H9 (cell line): ENCODE data around the gene KDM4C. TPM values are rescaled to one million over a fixed set of nuclear protein-coding genes. Genes with fewer than 3 reads are reported as not detected.

Experiments used
- DNase-seq: peaks from one replicate; pipeline ENCODE4 v3.0.0-alpha.2; 2017
- H2AFZ ChIP-seq: one replicate; pipeline ENCODE4 v1.6.1; 2013; ENCODE audit warnings: mild to moderate bottlenecking, low read length, control low read depth, moderate library complexity
- H2AK5ac ChIP-seq: 2 replicates; pipeline ENCODE4 v1.6.1; 2013; ENCODE audit warnings: low read length, control low read depth, mixed read lengths; ENCODE audit not compliant: insufficient read length
- H2BK120ac ChIP-seq: one replicate; pipeline ENCODE4 v1.6.1; 2013; ENCODE audit warnings: low read depth, mild to moderate bottlenecking, low read length, control low read depth, inconsistent platforms; ENCODE audit not compliant: poor library complexity, severe bottlenecking
- H2BK12ac ChIP-seq: 2 replicates; pipeline ENCODE4 v1.6.1; 2013; ENCODE audit warnings: low read length, control low read depth, mixed read lengths, low read depth; ENCODE audit not compliant: insufficient read length
- H2BK15ac ChIP-seq: 2 replicates; pipeline ENCODE4 v1.6.1; 2013; ENCODE audit warnings: low read depth, low read length, control low read depth
- H2BK20ac ChIP-seq: one replicate; pipeline ENCODE4 v1.6.1; 2013; ENCODE audit warnings: low read depth, mild to moderate bottlenecking, low read length, control low read depth, inconsistent platforms; ENCODE audit not compliant: poor library complexity, severe bottlenecking
- H2BK5ac ChIP-seq: 2 replicates; pipeline ENCODE4 v1.6.1; 2013; ENCODE audit warnings: low read length, control low read depth, mixed read lengths; ENCODE audit not compliant: insufficient read length
- H3K14ac ChIP-seq: 2 replicates; pipeline ENCODE4 v1.6.1; 2013; ENCODE audit warnings: low read length, control low read depth; ENCODE audit not compliant: insufficient read depth
- H3K18ac ChIP-seq: 2 replicates; pipeline ENCODE4 v1.6.1; 2013; ENCODE audit warnings: low read depth, mild to moderate bottlenecking, mixed read lengths, low read length, control low read depth; ENCODE audit not compliant: insufficient read length
- H3K23ac ChIP-seq: 2 replicates; pipeline ENCODE4 v1.6.1; 2013; ENCODE audit warnings: low read length, control low read depth, mixed read lengths, low read depth; ENCODE audit not compliant: insufficient read length
- H3K23me2 ChIP-seq: 2 replicates; pipeline ENCODE4 v1.6.1; 2013; ENCODE audit warnings: low read depth, mild to moderate bottlenecking, mixed read lengths, low read length, control low read depth; ENCODE audit not compliant: insufficient read length, poor library complexity, severe bottlenecking
- H3K27ac ChIP-seq: 2 replicates; pipeline ENCODE4 v1.5.1; 2013; ENCODE audit warnings: low read length, control low read depth, mixed read lengths, low read depth; ENCODE audit not compliant: insufficient read length
- H3K27me3 ChIP-seq: 2 replicates; pipeline ENCODE4 v1.6.1; 2013; ENCODE audit warnings: low read length, control low read depth, inconsistent platforms; ENCODE audit not compliant: insufficient read depth
- H3K4ac ChIP-seq: 2 replicates; pipeline ENCODE4 v1.6.1; 2013; ENCODE audit warnings: low read depth, mild to moderate bottlenecking, control low read depth, inconsistent platforms, low read length, moderate library complexity
- H3K4me1 ChIP-seq: 2 replicates; pipeline ENCODE4 v1.6.1; 2013; ENCODE audit warnings: low read length, control low read depth, inconsistent platforms; ENCODE audit not compliant: insufficient read depth
- H3K4me2 ChIP-seq: 2 replicates; pipeline ENCODE4 v1.6.1; 2013; ENCODE audit warnings: low read length, control low read depth, mixed read lengths; ENCODE audit not compliant: insufficient read length, insufficient read depth
- H3K56ac ChIP-seq: 2 replicates; pipeline ENCODE4 v1.6.1; 2013; ENCODE audit warnings: low read depth, mild to moderate bottlenecking, mixed read lengths, low read length, control low read depth; ENCODE audit not compliant: insufficient read length
- H3K79me1 ChIP-seq: 2 replicates; pipeline ENCODE4 v1.6.1; 2013; ENCODE audit warnings: low read depth, mild to moderate bottlenecking, moderate library complexity, low read length, control low read depth, inconsistent platforms; ENCODE audit not compliant: insufficient read depth, poor library complexity, severe bottlenecking
- H3K79me2 ChIP-seq: 2 replicates; pipeline ENCODE4 v1.6.1; 2013; ENCODE audit warnings: low read length, control low read depth, inconsistent platforms; ENCODE audit not compliant: insufficient read depth
- H3K9ac ChIP-seq: 2 replicates; pipeline ENCODE4 v1.6.1; 2013; ENCODE audit warnings: low read length, control low read depth, mixed read lengths; ENCODE audit not compliant: insufficient read length; ENCODE audit errors: extremely low read depth
- H3K9me3 ChIP-seq: one replicate; pipeline ENCODE4 v1.6.1; 2013; ENCODE audit warnings: low read depth, low read length, inconsistent platforms; ENCODE audit not compliant: control insufficient read depth
- H3T11ph ChIP-seq: one replicate; pipeline ENCODE4 v1.6.1; 2013; ENCODE audit warnings: mild to moderate bottlenecking, low read length, control low read depth, inconsistent platforms
- H4K20me1 ChIP-seq: one replicate; pipeline ENCODE4 v1.6.1; 2013; ENCODE audit not compliant: control insufficient read depth, insufficient read length, insufficient read depth
- H4K5ac ChIP-seq: 2 replicates; pipeline ENCODE4 v1.6.1; 2013; ENCODE audit warnings: low read depth, mild to moderate bottlenecking, mixed read lengths, low read length, control low read depth; ENCODE audit not compliant: insufficient read length
- H4K8ac ChIP-seq: replicated peaks from 2 replicates; pipeline ENCODE4 v1.6.1; 2013; ENCODE audit warnings: low read length, control low read depth, mixed read lengths, low read depth; ENCODE audit not compliant: insufficient read length
- H4K91ac ChIP-seq: 2 replicates; pipeline ENCODE4 v1.6.1; 2013; ENCODE audit warnings: low read depth, mild to moderate bottlenecking, moderate library complexity, mixed read lengths, low read length, control low read depth; ENCODE audit not compliant: insufficient read length
- H3K27ac Mint-ChIP-seq, 3 experiments: 2 replicates in 2 of 3; 3 replicates in 1 of 3; pipeline ENCODE4 v1.8.0; 2020 to 2021; ENCODE audit warnings: mixed read lengths in 3 of 3, mild to moderate bottlenecking in 1 of 3, moderate library complexity in 1 of 3
- H3K27me3 Mint-ChIP-seq: 2 replicates; pipeline ENCODE4 v1.8.0; 2021; ENCODE audit warnings: low read depth, mild to moderate bottlenecking, moderate library complexity, mixed read lengths
- H3K36me3 Mint-ChIP-seq, 3 experiments: 2 replicates in 2 of 3; 3 replicates in 1 of 3; pipeline ENCODE4 v1.8.0; 2020 to 2021; ENCODE audit warnings: low read depth in 3 of 3, mixed read lengths in 3 of 3; ENCODE audit not compliant: insufficient read depth in 1 of 3
- H3K4me1 Mint-ChIP-seq, 2 experiments: 2 replicates each; pipeline ENCODE4 v1.8.0; 2020; ENCODE audit warnings: mixed read lengths in 2 of 2
- H3K4me3 Mint-ChIP-seq, 2 experiments: 2 replicates in 1 of 2; 3 replicates in 1 of 2; pipeline ENCODE4 v1.8.0; 2020 to 2021; ENCODE audit warnings: mild to moderate bottlenecking in 2 of 2, mixed read lengths in 2 of 2, moderate library complexity in 1 of 2
- H3K9me3 Mint-ChIP-seq, 2 experiments: 2 replicates in 1 of 2; 3 replicates in 1 of 2; pipeline ENCODE4 v1.8.0; 2020; ENCODE audit warnings: mild to moderate bottlenecking in 2 of 2, mixed read lengths in 2 of 2, moderate library complexity in 1 of 2
- whole genome bisulfite sequencing: extraction: QIAGEN DNeasy Blood & Tissue Kit; methylation state at CpG from one replicate; pipeline ENCODE4 v1.1.7; 2013; ENCODE audit warnings: missing lambda C conversion rate, low lambda C conversion rate, mixed read lengths; ENCODE audit not compliant: insufficient read length; ENCODE audit errors: extremely low coverage; 5-methylcytosine and 5-hydroxymethylcytosine counted together
- total RNA-seq: library from RNA; stranded (reverse); gene quantifications from 2 replicates; pipeline ENCODE4 v1.2.1, GENCODE V29; 2021
- TF ChIP-seq, protein P1 (sequence below): fragments of 200-600 bp; sonication (generic); conservative IDR thresholded peaks from 3 replicates; pipeline ENCODE4 v1.8.0; 2021; ENCODE audit warnings: antibody characterized with exemption, mild to moderate bottlenecking

The KDM4C gene
- total RNA-seq, 1 experiment from 2014 or later = 24.0 TPM

DNA sequence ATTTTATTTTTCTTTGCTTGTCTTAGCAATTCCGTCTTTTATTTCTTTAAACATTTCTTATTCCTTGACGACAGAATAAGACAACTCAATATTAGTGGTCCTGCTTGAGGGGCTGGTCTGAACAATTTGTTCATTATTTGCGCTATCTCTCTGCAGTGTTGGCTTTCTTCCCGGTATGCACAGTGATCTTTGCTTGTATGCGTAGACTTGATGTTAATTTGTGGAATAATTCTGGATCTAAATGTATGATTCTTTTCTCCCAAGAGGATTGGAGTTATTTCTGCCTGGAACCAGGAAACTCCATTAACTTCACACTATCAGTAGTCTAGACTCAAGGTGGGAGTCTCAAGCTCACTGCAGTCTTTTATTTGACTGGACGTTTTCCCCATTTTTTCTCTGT is 80.4 kb downstream of the KDM4C start:
- no peak overlapping the region for H3K14ac ChIP-seq
- H3K27ac ChIP-seq = no peak overlapping the region
- H3T11ph ChIP-seq = no peak overlapping the region
- no peaks in the 10 kb centered on the region for H3K79me1 ChIP-seq
- Mint-ChIP-seq H3K27ac (no peak overlapping the region), H3K4me1 (no peaks in the 10 kb centered on the region), H3K27me3 (no peaks in the 10 kb centered on the region), H3K9me3 (no peaks in the 10 kb centered on the region), H3K36me3 (peaks cover 16 to 26% (median 26%) of the 10 kb centered on the region in 3 experiments), H3K4me3 (no peak overlapping the region)
- H2BK120ac ChIP-seq = no peak overlapping the region
- no peak overlapping the region for H3K4ac ChIP-seq
- H2BK15ac ChIP-seq = no peak overlapping the region
- H3K4me2 ChIP-seq = no peak overlapping the region
- H2BK5ac ChIP-seq = no peak overlapping the region
- H4K91ac ChIP-seq = no peak overlapping the region
- WGBS = no CpG with 5 or more reads among the region's 6 CpGs
- H4K20me1 ChIP-seq = no peaks in the 10 kb centered on the region
- H3K56ac ChIP-seq = no peak overlapping the region
- H3K9me3 ChIP-seq = no peaks in the 10 kb centered on the region
- H3K23ac ChIP-seq = no peak overlapping the region
- H3K4me1 ChIP-seq = no peaks in the 10 kb centered on the region
- no peaks in the 10 kb centered on the region for H3K79me2 ChIP-seq
- TF ChIP-seq, protein P1, sequence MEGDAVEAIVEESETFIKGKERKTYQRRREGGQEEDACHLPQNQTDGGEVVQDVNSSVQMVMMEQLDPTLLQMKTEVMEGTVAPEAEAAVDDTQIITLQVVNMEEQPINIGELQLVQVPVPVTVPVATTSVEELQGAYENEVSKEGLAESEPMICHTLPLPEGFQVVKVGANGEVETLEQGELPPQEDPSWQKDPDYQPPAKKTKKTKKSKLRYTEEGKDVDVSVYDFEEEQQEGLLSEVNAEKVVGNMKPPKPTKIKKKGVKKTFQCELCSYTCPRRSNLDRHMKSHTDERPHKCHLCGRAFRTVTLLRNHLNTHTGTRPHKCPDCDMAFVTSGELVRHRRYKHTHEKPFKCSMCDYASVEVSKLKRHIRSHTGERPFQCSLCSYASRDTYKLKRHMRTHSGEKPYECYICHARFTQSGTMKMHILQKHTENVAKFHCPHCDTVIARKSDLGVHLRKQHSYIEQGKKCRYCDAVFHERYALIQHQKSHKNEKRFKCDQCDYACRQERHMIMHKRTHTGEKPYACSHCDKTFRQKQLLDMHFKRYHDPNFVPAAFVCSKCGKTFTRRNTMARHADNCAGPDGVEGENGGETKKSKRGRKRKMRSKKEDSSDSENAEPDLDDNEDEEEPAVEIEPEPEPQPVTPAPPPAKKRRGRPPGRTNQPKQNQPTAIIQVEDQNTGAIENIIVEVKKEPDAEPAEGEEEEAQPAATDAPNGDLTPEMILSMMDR = no peak
- no peaks in the 10 kb centered on the region for H3K23me2 ChIP-seq
- H2AFZ ChIP-seq = no peak overlapping the region
- H2AK5ac ChIP-seq = no peak overlapping the region
- no peak overlapping the region for H4K8ac ChIP-seq
- no peak overlapping the region for H3K18ac ChIP-seq
- H4K5ac ChIP-seq = no peak overlapping the region
- no peak overlapping the region for H3K9ac ChIP-seq
- H3K27me3 ChIP-seq = no peaks in the 10 kb centered on the region
- no peak overlapping the region for H2BK20ac ChIP-seq
- H2BK12ac ChIP-seq = no peak overlapping the region
- DNase-seq = no peak
